ENCODE results near the gene ZNF248.

The ZNF248 gene

DNA sequence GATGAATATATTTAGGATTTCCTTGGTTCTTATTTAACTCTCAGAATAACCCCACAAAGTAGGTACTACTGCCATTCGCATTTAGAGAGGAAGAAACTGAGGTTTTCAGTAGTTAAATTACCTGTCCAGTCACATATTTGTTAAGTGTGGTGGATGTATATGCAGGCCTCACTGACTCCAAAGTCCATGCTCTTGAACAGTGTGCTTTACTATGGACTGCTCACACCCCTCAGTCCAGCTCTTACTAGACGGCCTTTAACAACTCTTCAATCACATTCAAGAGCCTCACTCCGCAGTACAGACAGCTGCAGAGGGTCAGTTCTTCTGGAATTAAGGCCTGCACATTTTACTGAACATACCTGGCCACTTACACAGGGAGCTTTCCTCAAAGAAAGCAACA lies 36.2 kb downstream of the ZNF248 start:
- DNase-seq (ENCODE audit: low read depth) = no peak

GRCh38 chr10:37819797-37820196 lies 37.6 kb downstream of the ZNF248 start:
- no peak for DNase-seq (ENCODE audit: low read depth)

DNA sequence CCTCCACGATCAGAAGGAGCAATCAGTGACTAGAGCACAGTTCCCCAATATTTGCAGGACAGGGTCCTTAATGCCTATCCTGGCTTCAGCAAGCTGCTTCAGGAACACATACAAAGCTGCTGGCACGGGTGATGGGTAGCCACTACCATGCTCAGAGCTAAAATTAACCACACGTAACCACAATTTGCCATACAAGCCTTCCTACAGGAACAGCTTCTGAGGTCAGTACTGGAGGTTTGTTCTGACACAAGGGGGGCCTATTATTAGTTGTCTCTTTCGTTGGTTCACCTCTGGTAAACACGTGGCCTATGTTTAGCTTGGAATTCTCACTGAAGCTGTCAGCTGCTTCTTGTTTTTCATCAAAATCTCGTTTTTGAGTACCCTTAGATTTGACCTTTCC lies 41.1 kb downstream of the ZNF248 start:
- DNase-seq (ENCODE audit: low read depth) = no peak

DNA sequence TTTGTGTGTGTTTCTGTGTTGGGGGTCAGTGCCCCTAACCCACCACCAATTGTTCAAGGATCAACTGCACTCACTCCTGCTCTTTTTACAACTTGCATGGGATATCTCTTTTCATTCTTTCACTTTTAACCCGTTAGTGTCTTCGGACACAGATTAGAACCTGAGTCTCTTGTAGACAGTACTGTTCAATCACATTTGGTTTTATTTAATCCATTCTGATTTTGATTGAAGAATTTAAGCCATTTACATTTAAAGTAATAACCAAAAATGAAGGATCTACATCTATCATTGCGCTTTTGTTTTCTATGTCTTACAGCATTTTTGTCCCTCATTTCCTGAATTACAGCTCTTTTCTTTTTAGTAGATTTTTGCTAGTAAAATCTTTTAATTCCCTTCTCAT lies 43.6 kb downstream of the ZNF248 start:
- no peak for DNase-seq (ENCODE audit: low read depth)

- no peak for DNase-seq (ENCODE audit: low read depth)
These were observed 45.1 kb downstream of the ZNF248 start for GRCh38 chr10:37812290-37812689.

DNA sequence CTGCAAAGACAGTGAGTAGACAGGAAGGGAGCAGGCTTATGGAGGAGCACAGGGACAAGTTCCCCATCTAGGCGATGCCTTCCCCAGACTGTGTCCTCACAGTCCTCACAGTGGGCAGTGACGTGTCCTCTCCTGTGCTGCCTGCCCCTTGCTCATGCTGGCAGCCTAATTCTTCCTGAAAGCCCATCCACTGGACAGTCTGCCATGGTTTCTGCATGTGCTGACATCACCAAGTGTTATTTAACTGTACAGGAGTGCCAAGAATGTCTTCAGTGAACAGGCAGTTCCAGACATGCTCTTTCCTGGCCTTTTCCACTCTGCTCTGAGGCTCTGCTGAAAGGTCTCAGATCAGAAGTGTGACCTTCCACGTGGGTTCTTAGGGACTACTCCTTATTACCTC lies 54.1 kb downstream of the ZNF248 start:
- DNase-seq (ENCODE audit: low read depth) = no peak

- DNase-seq (ENCODE audit: low read depth) = no peak
These were observed 55.9 kb downstream of the ZNF248 start for GRCh38 chr10:37801557-37801956.

GRCh38 chr10:37794305-37794976 lies 63.0 kb downstream of the ZNF248 start:
- DNase-seq (ENCODE audit: low read depth) = no peak

- no peak for DNase-seq (ENCODE audit: low read depth)
These were observed 67.8 kb downstream of the ZNF248 start for GRCh38 chr10:37789590-37789989.

DNA sequence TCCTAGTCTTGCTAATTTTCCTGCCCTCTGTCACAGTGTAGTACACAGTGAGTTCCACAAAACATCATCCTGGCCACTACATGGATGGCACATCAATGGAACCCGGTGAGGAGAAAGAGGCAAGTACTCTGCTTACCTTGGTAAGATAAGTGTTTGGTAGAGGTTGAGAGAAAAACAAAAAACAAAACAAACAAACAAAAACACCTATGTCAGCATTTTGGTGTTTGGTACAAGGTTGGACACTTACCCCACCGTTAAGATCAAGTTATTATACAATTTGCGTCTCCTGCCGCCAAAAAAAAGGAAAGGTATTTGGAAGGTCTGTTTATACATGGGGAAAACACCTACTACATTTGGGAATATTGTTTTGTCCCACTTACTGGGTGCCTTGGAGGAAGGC lies 72.7 kb downstream of the ZNF248 start:
- DNase-seq (ENCODE audit: low read depth) = no peak

DNA sequence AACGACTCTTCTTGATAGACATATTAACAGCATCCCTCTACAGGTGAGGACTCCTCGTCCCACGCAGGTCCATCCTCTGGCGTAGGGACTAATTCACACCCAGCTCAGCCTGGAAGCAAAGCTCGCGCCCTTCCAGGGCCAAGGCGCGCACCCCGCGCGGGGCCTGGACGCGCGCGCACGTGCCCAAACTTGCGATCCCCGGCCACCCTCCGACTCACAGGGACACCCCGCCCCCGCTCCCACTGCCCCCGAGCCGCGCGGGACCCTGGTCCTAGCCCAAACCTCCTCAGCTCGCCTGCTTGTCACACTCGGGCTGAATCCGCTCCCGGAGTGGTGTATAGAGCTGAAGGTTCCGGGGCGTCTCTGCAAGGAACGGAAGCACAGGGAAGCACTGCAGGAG lies 76.9 kb downstream of the ZNF248 start:
- no peak for DNase-seq (ENCODE audit: low read depth)

DNA sequence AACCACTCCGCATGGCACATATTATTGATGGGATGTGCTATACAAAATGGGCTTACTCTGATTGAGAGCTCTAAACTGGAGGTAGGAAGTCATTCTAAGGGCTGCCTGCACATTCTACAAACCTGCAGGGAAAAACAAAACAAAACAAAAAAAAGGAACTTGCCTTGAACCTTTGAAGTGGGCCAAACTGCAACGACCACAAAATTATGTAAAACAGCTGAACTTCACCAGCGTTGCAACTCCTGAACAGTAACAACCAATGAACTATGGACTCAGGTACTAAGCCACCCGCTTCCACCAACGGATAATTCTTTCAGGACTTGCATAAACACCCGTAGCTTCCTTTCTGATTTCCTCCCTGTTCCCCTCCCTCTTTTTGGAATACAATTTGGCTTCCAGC lies 80.4 kb downstream of the ZNF248 start:
- DNase-seq (ENCODE audit: low read depth) = no peak

DNA sequence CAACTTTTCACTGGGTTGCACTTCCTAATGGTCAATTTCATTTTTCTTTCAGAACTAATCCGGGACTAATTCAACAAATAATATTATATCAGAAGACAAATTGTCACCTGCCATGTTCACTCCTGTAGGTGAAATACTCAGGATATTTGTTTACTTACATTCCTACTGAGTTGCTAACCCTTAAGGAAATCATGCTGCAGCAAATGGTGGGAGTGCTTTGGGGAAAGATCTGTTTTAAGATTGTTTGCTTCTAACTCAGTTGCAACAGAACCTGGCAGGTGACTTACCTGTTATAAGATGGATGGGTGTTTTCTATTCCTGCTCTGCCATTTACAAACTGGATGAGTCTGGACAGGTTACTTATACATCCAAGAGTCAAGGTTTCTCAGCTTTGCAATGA lies 81.8 kb downstream of the ZNF248 start:
- DNase-seq (ENCODE audit: low read depth) = no peak

DNA sequence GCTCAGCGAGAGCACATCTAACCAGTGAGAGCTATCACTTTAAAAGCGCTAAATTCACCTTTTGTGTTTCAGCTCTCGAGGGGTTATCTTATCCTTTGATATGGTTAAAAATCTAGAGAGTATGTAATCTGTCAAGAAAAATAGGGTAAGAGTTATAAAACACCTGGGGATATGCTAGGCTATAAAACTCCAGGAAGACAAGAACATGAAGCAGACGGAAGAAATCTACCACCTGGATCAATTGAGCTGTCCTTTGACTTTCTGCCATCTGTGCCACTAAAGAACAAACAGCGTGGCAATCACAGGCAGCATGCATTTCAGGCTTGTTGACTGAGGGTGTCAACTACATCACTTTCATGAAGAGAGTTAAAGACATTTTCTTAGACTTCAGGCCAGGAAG lies 83.1 kb downstream of the ZNF248 start:
- no peak for DNase-seq (ENCODE audit: low read depth)

DNA sequence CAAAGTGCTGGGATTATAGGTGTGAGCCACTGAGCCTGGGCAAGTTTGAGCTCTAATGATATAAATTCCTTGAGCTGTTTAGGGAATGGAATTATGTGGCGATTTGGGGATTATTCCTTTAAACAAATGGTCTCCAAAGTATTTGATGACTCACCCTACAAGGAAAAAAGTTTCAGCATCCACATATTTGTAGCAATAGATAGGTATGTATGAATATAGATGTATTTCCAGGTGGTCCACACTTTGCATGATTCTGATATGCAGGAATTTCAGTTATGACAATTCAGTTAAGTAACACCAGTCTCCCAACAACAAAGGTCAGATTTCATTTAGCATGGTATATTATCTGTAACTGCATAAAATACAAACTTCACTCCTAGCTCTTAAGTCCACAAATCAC lies 92.2 kb downstream of the ZNF248 start:
- DNase-seq (ENCODE audit: low read depth) = no peak

DNA sequence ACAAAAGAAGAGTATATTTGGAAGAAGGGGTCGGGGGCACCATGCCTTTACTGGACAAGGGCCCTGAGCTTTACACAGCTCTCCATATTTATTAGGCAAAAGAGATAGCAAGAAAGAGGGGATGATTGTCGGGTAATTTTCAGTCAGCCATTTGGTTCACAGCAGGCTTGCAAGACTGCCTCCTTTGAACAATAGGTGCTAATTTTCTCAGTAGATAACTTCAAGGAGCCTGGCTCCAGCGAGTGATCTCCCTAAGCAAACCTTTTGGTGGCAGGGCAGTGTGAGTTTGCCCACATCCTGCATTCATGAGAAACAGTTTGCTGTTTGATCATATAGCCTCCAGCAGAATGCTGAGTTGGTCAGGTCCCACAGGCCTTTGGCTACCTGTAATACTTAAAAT lies 94.3 kb downstream of the ZNF248 start:
- no peak for DNase-seq (ENCODE audit: low read depth)

DNA sequence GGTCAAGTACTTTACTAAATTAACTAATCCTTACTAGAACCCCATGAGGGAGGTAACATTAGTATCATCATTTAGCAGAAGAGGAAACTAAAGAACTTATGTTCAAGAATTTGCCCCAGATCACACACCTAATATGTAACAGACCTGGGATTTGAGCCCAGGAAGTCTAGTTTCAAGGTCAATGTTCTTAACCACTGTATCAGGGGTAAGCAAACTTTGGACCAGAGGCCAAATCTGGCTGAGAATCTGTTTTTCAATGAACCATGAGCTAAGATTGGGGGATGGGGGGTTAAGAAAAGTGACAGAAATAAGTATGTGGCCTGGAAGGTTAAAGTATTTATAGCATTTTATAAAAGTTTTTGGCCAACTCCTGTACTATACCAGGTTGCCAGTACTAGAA lies 95.1 kb downstream of the ZNF248 start:
- DNase-seq (ENCODE audit: low read depth) = no peak

- no peak for DNase-seq (ENCODE audit: low read depth)
These were observed 96.6 kb downstream of the ZNF248 start for GRCh38 chr10:37760817-37761216.

- no peak for DNase-seq (ENCODE audit: low read depth)
These were observed 99.3 kb downstream of the ZNF248 start for GRCh38 chr10:37758074-37758473.

DNA sequence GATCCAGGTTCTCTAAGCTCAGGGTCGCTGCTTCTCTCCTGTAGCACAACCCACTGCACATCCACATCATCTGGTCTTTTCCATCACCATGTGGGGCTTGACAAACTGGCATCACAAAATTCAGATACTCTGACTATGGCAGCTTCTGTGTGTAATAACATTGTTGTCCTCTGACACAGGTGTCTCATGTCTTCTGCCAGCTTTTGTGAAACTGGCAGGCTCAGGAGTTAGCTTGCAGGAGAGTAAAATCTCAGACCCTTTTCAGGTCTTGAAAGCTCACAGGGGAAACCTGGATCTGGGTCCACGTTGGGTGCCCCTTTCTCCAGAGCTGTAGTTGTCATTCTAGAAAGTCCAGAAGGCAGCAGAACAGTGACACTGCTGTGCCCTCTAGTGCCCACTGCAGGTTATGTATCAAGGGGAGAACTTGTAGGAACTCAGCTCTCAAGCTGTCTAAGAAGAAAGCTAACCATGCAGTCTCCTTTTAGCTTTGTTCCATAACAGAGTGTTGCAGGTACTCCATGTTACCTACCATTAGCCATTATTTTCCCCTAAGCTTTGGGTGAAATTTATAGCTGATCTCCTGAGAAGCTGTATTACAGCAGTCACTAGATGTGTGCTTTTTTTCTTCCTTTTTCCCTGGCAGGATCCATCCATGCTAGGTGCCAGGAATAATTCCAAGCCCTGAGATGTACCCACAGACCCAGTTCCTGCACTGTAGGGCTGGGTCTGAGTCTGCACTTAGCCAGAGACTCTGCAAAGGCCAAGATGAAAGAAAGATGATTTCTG lies 102.7 kb downstream of the ZNF248 start:
- DNase-seq (ENCODE audit: low read depth) = no peak

DNA sequence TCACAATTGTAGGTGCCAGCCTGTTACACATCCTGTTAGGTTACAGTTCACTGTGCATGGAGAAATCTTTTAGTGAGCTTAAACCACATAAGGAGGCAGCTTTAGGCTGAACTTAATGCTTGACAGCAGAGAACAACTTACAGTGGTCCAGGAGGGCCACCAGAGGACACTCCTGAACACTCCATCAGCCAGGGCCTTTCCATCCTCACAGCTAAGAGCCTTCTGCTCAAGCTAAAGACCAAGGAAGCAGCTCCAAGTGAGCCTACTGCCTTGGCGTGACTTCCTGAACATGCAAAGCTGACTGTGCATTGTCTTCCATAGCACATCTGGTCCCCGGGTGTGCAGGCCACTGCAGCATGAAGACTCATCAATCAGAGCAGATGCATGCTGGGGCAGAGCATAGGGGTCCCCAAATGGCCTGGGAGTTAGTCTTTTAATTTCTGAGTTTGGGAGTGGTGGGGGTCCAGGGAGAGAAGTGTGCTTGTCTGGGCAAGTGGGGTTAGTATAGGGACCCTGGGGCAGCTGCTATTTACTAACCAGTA lies 105.0 kb downstream of the ZNF248 start:
- DNase-seq (ENCODE audit: low read depth) = no peak

DNA sequence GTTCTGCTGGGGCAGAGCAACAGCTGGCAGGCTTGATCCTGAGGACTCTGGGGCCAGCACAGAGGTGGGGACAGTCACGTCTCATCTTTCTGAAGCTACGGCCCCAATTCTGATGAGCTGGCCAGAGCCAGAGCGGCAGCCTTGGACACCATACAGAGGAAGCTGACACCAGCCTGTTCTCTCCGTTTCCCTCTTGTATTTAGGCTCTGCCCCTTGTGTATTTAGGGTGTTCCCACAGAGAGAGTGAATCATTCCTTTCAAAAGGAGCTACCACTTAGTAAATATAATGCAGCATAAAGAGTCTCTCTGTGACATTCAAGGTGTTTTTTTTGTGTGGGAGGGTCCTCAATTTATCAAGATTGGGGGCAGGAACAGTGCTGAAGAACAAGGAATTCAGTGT lies 109.2 kb downstream of the ZNF248 start:
- DNase-seq (ENCODE audit: low read depth) = no peak

DNA sequence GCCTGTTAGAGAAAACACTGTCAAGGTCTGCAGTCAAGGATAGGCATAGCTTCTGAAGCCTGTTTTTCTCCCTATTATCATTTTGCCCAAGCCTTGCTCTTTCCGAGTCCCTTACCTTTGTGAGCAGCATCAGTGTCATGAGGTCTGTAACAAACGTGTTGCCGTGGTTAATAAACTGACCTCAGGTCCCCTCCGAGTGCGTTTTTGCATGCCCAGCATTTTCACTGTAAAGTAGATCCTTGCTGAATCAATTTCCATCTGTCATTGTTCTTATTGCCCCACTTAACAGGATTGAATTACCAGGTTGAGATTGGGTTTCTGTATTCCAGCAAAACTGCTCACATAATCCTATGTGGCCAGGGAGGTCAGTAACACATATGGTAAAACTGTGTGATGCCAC lies 110.3 kb downstream of the ZNF248 start:
- DNase-seq (ENCODE audit: low read depth) = no peak

DNA sequence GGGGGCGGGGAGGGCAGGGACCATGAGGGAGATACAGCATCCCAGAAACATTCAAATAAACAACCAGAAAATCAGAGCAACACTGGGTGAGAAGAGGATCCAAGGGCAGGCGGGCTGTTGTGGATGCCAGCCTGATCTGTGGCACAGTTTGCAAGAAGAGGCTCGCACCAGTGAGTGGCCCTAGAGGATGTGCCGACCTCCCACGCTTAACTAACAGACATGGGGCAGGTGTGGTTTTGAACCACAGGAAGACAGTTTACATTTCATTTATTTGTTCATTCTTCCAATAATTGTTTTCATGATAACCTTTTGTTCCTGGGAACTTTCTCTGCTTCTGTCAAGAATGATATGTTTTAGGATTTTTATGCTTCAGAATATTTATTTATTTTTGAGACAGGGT lies 115.6 kb downstream of the ZNF248 start:
- no peak for DNase-seq (ENCODE audit: low read depth)
